ENCODE results near the gene ST8SIA1.
"Not testable (repeated sequence)": the region's sequence is repeated elsewhere in the genome, so short reads cannot be mapped to it uniquely, and the experiment has no call there.

Gene ST8SIA1

GRCh38 chr12:22169376-22169775 is 165.1 kb downstream of the ST8SIA1 start:
- no peak for DNase-seq (ENCODE audit: low read depth)

GRCh38 chr12:22164139-22164538 is 170.4 kb downstream of the ST8SIA1 start:
- DNase-seq (ENCODE audit: low read depth): no peak

- no peak for DNase-seq (ENCODE audit: low read depth)
Observed at GRCh38 chr12:22163594-22163993, 170.9 kb downstream of the ST8SIA1 start.

- DNase-seq (ENCODE audit: low read depth): no peak
Observed at GRCh38 chr12:22160396-22161003, 174.0 kb downstream of the ST8SIA1 start.

- DNase-seq (ENCODE audit: low read depth): not testable (repeated sequence)
Observed at GRCh38 chr12:22149286-22149685, 185.2 kb downstream of the ST8SIA1 start.

- not testable (repeated sequence) for DNase-seq (ENCODE audit: low read depth)
Observed at GRCh38 chr12:22146686-22147085, 187.8 kb downstream of the ST8SIA1 start.

Data from EH (cell line).